GM23248 (cell line): Measurements from ENCODE around the gene PLD4.

ENCODE experiments used
- EZH2 ChIP-seq: fragments of 200-600 bp; sonication (generic); IDR thresholded peaks from 2 replicates; pipeline ENCODE4 v1.6.1; 2018; ENCODE audit warnings: antibody characterized with exemption, mild to moderate bottlenecking; ENCODE audit not compliant: insufficient read depth, poor library complexity, severe bottlenecking
- EZH2phosphoT487 ChIP-seq: fragments of 200-600 bp; sonication (generic); IDR thresholded peaks from 2 replicates; pipeline ENCODE4 v1.6.1; 2018; ENCODE audit warnings: antibody characterized with exemption, moderate library complexity, mild to moderate bottlenecking, low read depth; ENCODE audit not compliant: insufficient read depth

GRCh38 chr14:104908303-104908702 lies 16.4 kb upstream of the PLD4 start:
- TF ChIP-seq EZH2phosphoT487, result no peak
- no peak for TF ChIP-seq EZH2
